Measurements from ENCODE around the gene PTP4A2. TPM values are rescaled to one million over a fixed set of nuclear protein-coding genes. Genes with fewer than 3 reads are reported as not detected.

Gene PTP4A2
- total and polyA plus RNA-seq, 10 of the 15 experiments (the other 5 are each of a cell fraction or from before 2014, with no cell fraction given) = 180 to 909 (median 375) TPM

- TF ChIP-seq, protein P1, sequence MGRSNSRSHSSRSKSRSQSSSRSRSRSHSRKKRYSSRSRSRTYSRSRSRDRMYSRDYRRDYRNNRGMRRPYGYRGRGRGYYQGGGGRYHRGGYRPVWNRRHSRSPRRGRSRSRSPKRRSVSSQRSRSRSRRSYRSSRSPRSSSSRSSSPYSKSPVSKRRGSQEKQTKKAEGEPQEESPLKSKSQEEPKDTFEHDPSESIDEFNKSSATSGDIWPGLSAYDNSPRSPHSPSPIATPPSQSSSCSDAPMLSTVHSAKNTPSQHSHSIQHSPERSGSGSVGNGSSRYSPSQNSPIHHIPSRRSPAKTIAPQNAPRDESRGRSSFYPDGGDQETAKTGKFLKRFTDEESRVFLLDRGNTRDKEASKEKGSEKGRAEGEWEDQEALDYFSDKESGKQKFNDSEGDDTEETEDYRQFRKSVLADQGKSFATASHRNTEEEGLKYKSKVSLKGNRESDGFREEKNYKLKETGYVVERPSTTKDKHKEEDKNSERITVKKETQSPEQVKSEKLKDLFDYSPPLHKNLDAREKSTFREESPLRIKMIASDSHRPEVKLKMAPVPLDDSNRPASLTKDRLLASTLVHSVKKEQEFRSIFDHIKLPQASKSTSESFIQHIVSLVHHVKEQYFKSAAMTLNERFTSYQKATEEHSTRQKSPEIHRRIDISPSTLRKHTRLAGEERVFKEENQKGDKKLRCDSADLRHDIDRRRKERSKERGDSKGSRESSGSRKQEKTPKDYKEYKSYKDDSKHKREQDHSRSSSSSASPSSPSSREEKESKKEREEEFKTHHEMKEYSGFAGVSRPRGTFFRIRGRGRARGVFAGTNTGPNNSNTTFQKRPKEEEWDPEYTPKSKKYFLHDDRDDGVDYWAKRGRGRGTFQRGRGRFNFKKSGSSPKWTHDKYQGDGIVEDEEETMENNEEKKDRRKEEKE (IDR thresholded peaks at IDR 0.05) = peak; percentile 88
- TF ChIP-seq, protein P2, sequence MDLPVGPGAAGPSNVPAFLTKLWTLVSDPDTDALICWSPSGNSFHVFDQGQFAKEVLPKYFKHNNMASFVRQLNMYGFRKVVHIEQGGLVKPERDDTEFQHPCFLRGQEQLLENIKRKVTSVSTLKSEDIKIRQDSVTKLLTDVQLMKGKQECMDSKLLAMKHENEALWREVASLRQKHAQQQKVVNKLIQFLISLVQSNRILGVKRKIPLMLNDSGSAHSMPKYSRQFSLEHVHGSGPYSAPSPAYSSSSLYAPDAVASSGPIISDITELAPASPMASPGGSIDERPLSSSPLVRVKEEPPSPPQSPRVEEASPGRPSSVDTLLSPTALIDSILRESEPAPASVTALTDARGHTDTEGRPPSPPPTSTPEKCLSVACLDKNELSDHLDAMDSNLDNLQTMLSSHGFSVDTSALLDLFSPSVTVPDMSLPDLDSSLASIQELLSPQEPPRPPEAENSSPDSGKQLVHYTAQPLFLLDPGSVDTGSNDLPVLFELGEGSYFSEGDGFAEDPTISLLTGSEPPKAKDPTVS (IDR thresholded peaks at IDR 0.05; ENCODE audit: low read depth, low read length) = no peak
- TF ChIP-seq ETV6 (conservative IDR thresholded peaks at IDR 0.05 in 1 of 2, IDR thresholded peaks at IDR 0.05 in 1 of 2; ENCODE audit: borderline replicate concordance in 1 of 2, low read depth in 1 of 2) (0 out of 4 replicates have a peak, but pooled peaks of 1 of the 2 experiments have one; percentile 19), STAT1 (conservative IDR thresholded peaks at IDR 0.05) (no peak), BHLHE40 (IDR thresholded peaks at IDR 0.05; ENCODE audit: borderline replicate concordance in 1 of 2, low read depth in 2 of 2, low read length in 1 of 2) (peak; percentile 95 to 97), PRDM15 (CRISPR knock-in tag; IDR thresholded peaks at IDR 0.05) (no peak), MXI1 (IDR thresholded peaks at IDR 0.05; ENCODE audit: low read depth, low read length) (peak; percentile 85), FOXM1 (IDR thresholded peaks at IDR 0.05; ENCODE audit: low read depth, low read length) (no peak), ZBTB11 (CRISPR knock-in tag; IDR thresholded peaks at IDR 0.05) (no peak), JUND (IDR thresholded peaks at IDR 0.05; ENCODE audit: low read depth, low read length) (peak; percentile 98), CBX5 (IDR thresholded peaks at IDR 0.05; ENCODE audit: low read depth) (no peak), POLR2AphosphoS5 (IDR thresholded peaks at IDR 0.05; ENCODE audit: low read length) (peak; percentile 35; the same call in 1 of the 2 replicates)
- TF ChIP-seq, protein P3, sequence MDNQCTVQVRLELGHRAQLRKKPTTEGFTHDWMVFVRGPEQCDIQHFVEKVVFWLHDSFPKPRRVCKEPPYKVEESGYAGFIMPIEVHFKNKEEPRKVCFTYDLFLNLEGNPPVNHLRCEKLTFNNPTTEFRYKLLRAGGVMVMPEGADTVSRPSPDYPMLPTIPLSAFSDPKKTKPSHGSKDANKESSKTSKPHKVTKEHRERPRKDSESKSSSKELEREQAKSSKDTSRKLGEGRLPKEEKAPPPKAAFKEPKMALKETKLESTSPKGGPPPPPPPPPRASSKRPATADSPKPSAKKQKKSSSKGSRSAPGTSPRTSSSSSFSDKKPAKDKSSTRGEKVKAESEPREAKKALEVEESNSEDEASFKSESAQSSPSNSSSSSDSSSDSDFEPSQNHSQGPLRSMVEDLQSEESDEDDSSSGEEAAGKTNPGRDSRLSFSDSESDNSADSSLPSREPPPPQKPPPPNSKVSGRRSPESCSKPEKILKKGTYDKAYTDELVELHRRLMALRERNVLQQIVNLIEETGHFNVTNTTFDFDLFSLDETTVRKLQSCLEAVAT (IDR thresholded peaks at IDR 0.05) = no peak
These were observed at the start of gene PTP4A2 (continued) for GRCh38 chr1:31938184-31938975.

All from GM12878 (cell line).